HFFc6 (cell line): ENCODE results near the gene EPB42. TPM values are rescaled to one million over a fixed set of nuclear protein-coding genes. Genes with fewer than 3 reads are reported as not detected.

Experiments
- DNase-seq: peaks from one replicate; pipeline ENCODE4 v3.0.0-alpha.2; 2018
- H3K27ac Mint-ChIP-seq: 2 replicates; pipeline ENCODE4 v1.8.0; 2020; ENCODE audit warnings: mild to moderate bottlenecking, mixed read lengths
- H3K27me3 Mint-ChIP-seq: 2 replicates; pipeline ENCODE4 v1.8.0; 2021; ENCODE audit warnings: mild to moderate bottlenecking, moderate library complexity, mixed read lengths; ENCODE audit not compliant: insufficient read depth
- H3K36me3 Mint-ChIP-seq: 2 replicates; pipeline ENCODE4 v1.8.0; 2021; ENCODE audit warnings: low read depth, mixed read lengths
- H3K4me1 Mint-ChIP-seq: 2 replicates; pipeline ENCODE4 v1.8.0; 2020; ENCODE audit warnings: low read depth, mixed read lengths
- H3K4me3 Mint-ChIP-seq: 2 replicates; pipeline ENCODE4 v1.8.0; 2020; ENCODE audit warnings: mild to moderate bottlenecking, moderate library complexity, mixed read lengths
- H3K9me3 Mint-ChIP-seq: 2 replicates; pipeline ENCODE4 v1.8.0; 2020; ENCODE audit warnings: mild to moderate bottlenecking, mixed read lengths
- total RNA-seq, 6 experiments: library from RNA; stranded (reverse); fragmentation: NEBNext Ultra II Directional; extraction: Animal tissue kit (Norgen Biotek cat#: 25700); gene quantifications; 2 replicates in 1 of 6; 3 replicates in 5 of 6; pipeline ENCODE4 v1.2.3, GENCODE V29; 2021
- TF ChIP-seq, protein P1 (sequence below): fragments of 200-600 bp; sonication (generic); IDR thresholded peaks from 2 replicates; pipeline ENCODE4 v1.5.0; 2021; ENCODE audit warnings: antibody characterized with exemption, mild to moderate bottlenecking

EPB42 gene
- total RNA-seq, 6 experiments from 2014 or later, result not detected

DNA sequence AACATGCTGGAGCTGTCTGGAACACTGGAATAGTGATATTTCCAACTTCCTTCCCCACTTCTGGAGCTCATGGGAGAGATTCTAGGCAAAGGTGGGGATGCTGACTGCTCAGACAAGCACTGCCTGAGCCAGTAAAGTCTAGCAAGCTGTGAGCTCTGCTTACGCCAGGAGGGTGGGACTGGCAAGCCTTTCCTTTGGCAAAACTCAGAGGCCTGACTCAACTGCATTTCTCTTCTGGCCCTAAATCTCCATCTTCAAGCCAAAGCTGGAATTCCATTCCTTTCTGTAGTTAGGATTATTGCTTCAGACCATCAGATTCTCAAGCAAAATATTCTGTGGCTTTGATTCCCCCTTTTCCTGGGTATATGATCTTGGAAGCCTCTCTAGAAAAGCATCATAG lies 20.3 kb upstream of the EPB42 start:
- Mint-ChIP-seq H3K27ac (no peak overlapping the region), H3K4me1 (no peaks in the 10 kb centered on the region), H3K27me3 (peaks cover 45% of the 10 kb centered on the region), H3K36me3 (no peaks in the 10 kb centered on the region), H3K4me3 (no peak overlapping the region), H3K9me3 (no peaks in the 10 kb centered on the region)
- DNase-seq, result no peak
- TF ChIP-seq, protein P1, sequence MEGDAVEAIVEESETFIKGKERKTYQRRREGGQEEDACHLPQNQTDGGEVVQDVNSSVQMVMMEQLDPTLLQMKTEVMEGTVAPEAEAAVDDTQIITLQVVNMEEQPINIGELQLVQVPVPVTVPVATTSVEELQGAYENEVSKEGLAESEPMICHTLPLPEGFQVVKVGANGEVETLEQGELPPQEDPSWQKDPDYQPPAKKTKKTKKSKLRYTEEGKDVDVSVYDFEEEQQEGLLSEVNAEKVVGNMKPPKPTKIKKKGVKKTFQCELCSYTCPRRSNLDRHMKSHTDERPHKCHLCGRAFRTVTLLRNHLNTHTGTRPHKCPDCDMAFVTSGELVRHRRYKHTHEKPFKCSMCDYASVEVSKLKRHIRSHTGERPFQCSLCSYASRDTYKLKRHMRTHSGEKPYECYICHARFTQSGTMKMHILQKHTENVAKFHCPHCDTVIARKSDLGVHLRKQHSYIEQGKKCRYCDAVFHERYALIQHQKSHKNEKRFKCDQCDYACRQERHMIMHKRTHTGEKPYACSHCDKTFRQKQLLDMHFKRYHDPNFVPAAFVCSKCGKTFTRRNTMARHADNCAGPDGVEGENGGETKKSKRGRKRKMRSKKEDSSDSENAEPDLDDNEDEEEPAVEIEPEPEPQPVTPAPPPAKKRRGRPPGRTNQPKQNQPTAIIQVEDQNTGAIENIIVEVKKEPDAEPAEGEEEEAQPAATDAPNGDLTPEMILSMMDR, result no peak

DNA sequence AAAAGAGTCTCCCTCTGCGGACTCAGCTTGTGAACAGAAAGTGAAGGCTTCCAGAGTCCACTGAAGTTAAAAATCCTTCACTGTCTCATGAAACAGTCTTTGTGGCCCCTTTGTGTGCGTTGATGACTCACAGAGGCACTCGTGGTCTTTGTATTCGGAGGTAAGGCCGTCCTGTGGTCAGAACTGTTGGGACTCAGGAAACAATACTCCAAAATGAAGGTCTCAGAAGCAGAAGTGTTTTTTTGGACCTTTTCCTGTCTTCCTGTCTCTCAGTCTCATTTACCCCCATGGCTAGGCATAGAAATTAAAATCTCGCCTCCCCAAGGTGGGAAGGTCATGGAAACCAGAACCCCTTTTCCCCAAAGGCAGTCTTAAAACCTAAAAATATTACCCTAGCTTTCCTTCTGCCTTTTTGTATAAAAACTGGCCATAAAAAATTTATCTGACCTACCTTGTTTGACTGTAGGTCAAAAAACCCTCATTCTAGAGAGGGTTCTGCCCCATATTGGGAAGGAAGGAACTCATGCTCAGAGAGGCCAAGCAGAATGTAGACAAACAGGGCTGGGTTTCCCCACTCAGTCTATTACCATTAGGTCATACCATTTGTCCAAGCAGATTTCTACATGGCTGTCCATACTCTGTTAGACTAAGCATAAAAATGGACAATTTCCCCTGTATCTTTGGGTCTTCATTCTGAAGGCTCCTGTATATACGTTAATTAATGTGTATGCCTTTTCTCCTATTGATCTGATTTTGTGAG lies 19.1 kb upstream of the EPB42 start:
- Mint-ChIP-seq H3K4me3 (no peak overlapping the region), H3K9me3 (no peaks in the 10 kb centered on the region), H3K27me3 (peaks cover 48% of the 10 kb centered on the region), H3K4me1 (no peaks in the 10 kb centered on the region), H3K27ac (no peak overlapping the region), H3K36me3 (no peaks in the 10 kb centered on the region)
- DNase-seq, result no peak
- TF ChIP-seq, protein P1, result no peak

DNA sequence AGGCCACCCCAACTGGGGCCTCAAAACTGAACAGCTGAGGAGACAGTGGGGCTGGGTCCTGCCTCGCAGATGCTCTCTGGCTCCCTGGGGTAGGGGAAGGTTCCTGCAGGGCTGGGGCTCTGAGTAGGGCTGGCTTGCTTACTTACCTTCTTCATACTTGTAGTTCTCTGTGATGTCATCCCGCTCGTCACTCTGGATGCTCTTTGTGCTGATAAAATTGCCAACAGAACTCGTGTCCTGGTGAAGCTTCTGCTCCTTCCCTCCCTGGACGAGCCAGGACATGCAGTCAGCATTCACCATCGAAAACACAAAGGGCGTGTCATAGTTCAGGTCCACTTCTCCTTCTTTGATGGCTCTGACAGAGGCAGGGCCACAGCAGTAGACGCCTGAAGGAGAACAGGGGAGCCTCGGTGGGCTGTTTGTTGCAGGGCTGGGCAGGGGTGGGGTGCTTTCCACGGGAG lies 17.9 kb upstream of the EPB42 start:
- Mint-ChIP-seq H3K27me3 (peaks cover 43% of the 10 kb centered on the region), H3K4me3 (no peak overlapping the region), H3K9me3 (no peaks in the 10 kb centered on the region), H3K27ac (no peak overlapping the region), H3K36me3 (no peaks in the 10 kb centered on the region), H3K4me1 (no peaks in the 10 kb centered on the region)
- no peak for DNase-seq
- TF ChIP-seq, protein P1, result no peak

DNA sequence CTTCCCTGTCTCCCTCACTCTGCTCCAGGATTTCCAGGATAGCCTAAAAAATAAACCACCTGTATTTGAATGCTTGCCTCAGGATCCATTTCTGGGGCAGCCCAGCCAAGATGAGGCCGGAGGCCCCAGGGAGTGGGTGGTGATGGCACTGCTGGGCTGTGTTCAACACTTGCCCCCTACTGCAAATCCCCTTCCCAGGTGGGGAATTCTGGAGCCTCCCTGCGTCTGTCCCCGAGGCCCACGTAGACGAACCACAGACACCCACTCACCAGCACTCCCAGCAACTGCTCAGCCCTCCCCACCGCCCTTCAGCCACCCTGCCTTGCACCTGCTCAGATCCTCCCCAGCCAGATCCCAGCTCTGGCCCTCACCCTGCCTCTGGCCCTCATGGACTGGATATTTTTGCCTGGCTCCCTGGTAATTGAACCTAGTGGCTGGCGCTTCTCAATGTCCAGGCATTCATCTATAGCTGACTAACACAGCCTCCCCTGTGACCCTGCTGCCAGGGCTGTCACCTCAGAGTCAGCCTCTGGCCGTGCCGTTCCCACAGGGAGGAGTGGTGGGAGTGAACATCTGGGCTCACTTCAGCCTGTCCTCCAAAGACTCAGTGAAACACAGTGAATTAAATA lies 17.1 kb upstream of the EPB42 start:
- H3K27ac Mint-ChIP-seq, result no peak overlapping the region
- H3K4me3 Mint-ChIP-seq, result no peak overlapping the region
- TF ChIP-seq, protein P1, result no peak
- no peaks in the 10 kb centered on the region for H3K9me3 Mint-ChIP-seq
- H3K4me1 Mint-ChIP-seq, result no peaks in the 10 kb centered on the region
- no peak for DNase-seq
- no peaks in the 10 kb centered on the region for H3K36me3 Mint-ChIP-seq
- H3K27me3 Mint-ChIP-seq, result peaks cover 45% of the 10 kb centered on the region

DNA sequence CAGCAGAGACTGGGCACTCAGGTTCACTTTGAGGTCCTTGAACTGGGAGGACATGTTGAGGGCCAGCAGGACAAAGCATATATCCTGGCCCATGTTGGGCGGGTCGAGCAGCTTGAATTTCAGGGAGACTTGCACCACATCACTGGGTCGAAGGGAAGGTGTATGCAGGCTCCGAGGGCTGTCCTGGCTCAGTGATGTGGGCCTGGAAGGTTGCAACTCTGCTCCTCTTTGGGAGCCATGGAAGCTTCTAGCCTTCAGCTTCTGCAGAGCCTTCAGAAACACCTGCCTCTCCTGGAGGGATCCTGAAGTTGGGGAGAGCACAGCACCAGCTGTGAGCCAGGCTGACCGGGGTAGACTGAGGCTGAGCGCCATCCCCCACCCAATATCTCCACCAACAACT lies 14.7 kb upstream of the EPB42 start:
- Mint-ChIP-seq H3K9me3 (no peaks in the 10 kb centered on the region), H3K27me3 (peaks cover 36% of the 10 kb centered on the region), H3K27ac (no peak overlapping the region), H3K4me1 (no peaks in the 10 kb centered on the region; the same call in 1 of the 2 replicates), H3K4me3 (no peak overlapping the region), H3K36me3 (no peaks in the 10 kb centered on the region)
- no peak for DNase-seq
- TF ChIP-seq, protein P1, result no peak
